Daoy (cell line): ENCODE measurements around the gene FNTB. TPM values are rescaled to one million over a fixed set of nuclear protein-coding genes. Genes with fewer than 3 reads are reported as not detected.
"Not testable (repeated sequence)": the region's sequence is repeated elsewhere in the genome, so short reads cannot be mapped to it uniquely, and the experiment has no call there.

Experiments
- DNase-seq: peaks from one replicate; pipeline ENCODE4 v3.0.0-alpha.2; 2015; ENCODE audit warnings: low read depth
- total RNA-seq: library from RNA; depleted of rRNA; stranded (reverse); fragments of >200 nt; shearing (Covaris generic); gene quantifications from 2 replicates; pipeline ENCODE4 v1.2.3, GENCODE V29; 2014

The FNTB gene
- total RNA-seq, 1 experiment from 2014 or later: 13.8 TPM

DNA sequence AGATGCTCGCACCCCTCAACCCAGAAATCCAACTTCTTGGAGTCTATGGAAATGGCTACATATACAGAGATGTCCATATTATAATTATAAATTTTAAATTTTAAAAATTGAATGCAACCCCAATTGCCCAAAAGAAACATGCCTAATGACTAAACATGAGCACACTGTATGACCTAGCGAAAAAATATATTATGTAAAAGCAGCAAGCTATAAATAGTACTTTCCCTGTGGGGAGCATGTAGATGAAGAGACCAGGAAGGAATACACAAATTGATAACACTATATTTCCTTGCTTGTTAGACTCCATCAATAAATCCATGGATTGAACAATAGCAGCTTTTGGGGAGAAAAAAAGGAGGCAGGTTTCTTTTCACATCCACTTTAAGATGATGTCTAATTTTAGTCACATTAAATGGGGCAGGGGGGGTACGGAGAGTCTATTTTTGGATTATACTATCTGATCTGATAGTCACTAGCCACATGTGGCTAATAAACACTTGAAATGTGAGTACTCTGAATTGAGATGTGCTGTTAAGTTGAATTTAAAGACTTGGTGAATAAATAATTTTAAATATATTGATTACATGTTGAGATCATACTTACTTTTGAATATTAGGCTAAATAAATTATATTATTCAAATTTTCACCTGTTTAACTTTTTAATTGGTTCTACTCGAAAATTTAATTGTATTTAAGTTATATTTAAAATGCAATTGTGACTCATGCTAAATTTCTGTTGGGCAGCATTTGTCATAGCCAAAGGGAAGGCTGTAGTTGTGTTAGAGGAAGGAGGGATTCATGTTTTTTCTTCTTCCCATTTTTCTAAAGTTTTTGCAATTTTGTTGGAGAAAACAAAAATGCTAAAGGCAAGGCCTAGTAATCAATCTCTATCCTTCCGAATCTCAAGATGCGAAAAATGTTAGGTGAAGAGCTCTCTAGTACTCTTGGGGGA lies 98.1 kb downstream of the FNTB start:
- no peak for DNase-seq

DNA sequence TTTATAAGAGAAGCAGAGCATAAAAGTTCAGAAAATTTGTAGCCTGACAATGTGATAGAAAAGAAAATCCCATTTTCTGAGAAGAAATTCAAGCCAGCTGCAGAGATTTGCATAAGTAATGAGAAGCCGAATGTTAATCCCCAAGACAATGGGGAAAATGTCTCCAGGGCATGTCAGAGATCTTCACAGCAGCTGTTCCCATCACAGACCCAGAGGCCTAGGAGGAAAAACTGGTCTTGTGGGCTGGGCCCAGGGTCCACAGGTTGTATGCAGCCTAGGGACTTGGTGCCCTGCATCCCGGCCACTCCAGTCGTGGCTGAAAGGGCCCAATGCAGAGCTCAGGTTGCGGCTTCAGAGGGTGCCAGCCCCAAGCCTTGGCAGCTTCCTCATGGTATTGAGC lies 100.0 kb downstream of the FNTB start:
- DNase-seq: not testable (repeated sequence)

DNA sequence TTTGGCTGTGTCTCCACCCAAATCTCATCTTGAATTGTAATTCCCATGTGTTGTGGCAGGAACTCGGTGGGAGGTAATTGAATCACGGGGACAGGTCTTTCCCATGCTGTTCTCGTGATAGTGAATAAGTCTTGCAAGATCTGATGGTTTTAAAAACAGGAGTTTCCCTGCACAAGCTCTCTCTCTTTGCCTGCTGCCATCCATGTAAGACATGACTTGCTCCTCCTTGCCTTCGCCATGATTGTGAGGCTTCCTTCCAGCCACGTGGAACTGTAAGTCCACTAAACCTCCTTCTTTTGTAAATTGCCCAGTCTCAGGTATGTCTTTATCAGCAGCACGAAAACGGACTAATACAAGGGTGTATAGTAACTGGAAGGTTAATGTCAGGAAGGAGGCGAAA lies 101.1 kb downstream of the FNTB start:
- DNase-seq: not testable (repeated sequence)

DNA sequence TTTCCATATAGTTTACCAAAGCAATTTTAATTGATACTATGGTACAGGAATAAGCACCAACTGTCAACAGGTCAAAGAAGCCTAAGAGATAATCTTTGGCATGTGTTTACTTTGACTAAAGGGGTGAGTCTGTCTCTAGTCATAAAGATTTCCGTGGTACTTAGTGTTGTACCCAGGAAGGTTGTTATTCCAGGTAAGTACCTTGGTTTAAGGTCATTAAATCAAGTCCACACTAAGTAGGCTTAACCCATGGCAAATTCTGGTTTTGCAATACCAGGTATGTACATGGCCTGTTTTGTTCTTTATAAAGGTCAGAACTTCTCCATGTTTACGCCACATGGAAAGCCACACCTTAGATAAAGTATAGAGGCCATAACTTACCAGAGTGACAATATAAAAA lies 105.7 kb downstream of the FNTB start:
- DNase-seq: no peak

DNA sequence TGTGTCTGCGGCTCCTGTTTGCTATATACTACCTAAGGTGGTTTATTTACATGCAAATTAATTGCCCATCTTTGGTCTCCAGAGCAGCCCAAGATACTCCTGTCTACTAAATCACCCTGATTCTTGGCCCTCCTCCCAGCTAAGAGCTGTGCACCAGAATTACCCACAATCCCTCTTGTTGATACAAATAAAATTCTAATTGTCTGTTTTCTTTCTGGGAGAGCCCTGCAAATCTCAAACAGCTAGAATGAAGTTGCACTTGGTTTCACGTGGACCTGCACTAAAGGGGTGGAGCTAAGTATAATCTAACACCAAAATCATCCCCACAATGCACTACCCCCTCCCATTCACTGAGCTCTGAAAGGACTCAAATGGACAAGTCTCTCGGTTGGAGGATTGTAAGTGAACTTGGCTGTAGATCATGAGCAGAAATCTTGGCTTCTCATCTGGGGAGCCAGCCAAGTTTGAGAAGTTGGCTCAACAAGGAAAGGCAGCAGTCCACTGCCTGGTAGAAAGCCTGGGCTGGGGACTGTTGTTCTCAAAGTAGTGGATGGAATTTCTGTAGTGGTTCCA lies 109.0 kb downstream of the FNTB start:
- no peak for DNase-seq

DNA sequence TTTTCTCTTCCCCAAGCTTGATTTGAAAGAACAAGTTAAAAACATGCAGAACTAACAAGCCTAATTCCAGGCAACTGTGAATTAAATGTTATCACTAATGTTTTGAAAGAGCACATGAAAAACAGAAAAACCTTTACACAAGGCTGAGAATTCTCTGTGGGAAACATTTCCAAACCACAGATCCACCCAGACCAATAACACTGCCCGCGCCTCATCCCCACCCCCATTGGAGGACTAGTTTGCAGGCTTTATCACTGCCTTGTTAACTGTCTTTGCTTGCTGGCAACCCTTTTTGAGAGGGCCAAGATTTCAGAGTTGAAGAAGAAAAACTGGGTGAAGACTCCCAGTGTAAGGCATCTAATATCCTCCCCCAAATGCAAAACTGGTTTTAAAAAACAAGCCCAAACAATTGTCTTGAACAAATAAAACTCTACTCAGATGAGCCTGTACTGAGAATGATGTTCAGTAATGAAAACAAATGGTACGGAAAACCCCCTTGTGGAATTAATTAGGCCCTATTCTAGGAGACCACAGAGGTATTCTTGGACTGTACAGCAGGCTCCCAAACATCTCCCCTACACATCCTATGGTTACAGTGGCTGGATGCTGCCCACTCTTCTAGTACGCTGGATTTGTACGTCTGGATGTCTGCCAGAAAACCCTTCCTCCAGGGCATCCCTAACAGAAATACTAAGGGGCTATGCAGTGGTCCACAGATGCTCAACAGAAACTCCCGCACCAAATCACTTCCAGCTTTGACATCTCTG lies 109.8 kb downstream of the FNTB start:
- DNase-seq: no peak

DNA sequence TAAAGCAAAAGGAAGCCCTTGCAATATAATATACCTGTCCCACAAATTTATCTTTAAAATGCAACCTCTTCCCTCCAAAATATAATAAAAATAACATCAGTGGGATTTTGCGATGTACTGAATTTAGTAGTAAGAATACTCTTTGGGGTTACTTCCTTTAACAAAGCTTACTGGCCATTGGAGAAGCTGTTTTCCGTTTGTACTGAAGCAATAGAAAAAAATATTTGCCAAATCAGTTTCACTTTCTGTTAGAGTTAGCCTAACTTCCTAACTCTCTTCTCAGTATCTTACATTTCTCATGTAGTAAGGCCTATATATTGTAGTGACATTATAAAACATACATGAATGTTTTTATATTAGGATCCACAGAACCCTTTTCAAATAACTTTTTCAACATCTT lies 111.9 kb downstream of the FNTB start:
- DNase-seq: no peak

DNA sequence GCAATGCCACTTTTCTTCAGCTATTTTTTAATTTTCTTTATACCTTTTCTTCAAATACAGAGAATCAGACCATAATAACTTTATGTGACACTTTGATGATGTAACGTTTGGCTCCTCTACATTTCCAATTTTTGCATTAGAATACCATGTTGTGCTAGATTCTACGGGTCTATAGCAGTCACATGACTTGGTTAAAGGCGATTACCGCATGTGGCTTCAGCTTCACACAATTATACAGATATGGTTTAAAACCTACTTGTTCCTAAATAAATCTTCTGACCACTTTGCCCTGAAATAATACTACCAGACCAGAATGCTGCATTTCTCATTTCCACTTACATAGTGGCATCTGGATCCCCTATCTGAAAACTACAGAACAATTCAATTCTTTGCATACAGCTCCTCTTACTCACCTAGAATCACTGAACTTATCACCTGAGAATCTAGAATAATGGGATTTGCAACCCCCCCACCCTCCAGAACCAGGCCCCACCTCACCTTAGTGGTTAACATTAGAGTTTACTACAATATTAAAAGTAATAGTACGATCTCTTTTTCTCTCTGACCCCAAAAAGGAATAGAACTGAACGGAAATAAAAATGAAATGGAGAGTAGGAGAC lies 114.3 kb downstream of the FNTB start:
- DNase-seq: no peak

DNA sequence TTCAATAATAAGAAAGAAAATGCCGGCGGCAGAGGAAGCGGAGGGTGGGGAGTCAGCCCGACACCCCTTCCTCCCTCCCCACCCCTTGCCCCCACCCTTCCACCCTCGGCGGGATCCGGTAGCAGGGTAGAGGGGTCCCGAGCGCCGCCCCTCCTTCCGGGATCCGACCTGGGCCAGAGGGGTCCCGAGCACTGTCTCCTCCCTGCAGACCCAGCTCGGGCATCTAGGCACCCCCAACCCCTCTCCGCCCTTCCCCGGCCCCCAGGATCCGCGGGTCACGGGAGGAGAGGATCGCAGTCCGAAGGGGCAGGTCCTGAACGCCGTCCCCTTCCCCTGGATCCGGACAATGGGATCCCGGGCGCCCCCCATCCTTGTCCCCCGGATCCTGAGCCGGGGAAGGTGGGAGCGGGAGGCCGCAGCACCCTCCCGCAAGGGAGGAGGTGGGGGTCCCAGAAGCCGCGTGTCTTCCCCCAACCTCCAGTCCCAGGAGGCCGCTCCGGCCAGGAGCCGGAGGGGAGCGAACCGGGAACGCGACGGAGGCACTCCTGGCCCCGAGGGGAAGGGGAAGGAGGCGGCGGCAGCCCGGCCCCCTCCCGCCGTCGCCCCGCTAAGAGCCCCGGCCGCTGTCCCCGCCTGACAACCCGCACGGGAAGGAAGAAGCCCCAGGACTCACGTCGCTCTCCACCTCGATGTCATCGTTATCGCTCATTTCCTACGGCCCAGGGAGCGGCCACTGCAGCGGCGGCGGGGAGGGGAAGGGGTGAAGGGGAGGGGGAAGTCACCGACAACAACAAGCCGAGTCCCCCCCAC lies 115.1 kb downstream of the FNTB start:
- peak; percentile 15 for DNase-seq

DNA sequence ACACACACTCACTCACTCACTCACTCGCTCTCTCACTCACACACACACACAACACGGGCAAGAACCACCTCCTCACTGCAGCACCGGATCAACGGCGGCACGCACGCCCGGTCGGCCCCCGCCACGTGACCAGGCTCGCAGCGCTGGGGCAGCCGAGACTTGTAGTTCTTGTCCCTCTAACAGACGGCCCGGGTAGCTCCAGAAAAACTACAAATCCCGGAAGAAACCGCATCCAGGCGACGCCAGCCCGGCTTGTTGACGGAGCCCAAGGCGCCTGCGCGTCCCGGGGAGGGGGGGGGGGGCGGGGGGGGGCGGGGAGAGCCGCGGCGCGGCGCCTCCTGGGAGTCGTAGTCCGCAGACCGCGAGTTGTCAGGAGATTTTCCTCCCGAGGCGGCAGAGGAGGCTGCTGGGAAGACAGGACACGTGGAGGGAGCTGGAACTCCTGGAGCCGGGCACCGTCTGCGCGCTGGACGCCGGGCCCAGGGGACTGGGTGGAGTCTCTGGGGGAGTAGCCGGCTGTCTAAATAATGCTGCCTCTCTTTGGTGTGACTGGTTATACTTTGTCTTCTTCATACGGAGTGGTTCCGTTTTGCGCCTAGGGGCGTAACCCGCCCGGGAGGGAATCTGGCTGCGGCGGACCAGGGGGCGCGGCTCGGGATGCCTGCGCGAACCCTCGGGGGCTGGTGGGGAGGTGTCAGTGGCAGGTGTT lies 115.9 kb downstream of the FNTB start, which contains the start of gene MAX:
Gene MAX, minus strand, starts transcription at position 77 of the 709 bp plus-strand sequence. CDS start 178 bp downstream, outside the sequence.
- DNase-seq: peak; percentile 99

DNA sequence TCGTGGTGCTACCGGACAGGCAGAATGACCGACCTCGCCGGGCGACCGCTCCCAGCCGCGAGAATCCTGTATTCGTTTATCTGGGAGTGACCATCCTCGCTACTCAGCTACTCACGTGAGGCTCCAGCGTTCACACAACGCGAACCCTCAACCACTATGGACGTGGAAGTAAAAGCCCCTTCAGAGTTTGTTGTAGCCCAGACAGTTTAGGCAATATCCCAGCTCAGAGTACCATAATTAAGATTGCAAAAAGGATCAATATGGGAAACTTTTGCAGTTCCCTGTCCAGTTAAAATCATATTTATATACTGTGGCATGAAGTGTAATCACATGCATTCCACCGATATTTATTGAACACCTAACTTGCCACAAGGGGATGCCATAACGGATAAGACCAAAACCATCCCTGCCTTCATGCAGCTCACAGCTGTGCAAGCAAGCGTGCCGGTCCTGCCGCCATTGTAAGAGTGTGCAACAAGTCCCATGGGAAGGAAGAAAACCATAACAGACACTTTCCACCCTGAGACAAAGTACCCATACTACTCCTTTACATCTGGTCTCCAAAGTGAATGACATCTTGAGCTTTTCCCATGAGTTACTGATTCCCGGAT lies 116.6 kb downstream of the FNTB start:
- peak; percentile 50 for DNase-seq

DNA sequence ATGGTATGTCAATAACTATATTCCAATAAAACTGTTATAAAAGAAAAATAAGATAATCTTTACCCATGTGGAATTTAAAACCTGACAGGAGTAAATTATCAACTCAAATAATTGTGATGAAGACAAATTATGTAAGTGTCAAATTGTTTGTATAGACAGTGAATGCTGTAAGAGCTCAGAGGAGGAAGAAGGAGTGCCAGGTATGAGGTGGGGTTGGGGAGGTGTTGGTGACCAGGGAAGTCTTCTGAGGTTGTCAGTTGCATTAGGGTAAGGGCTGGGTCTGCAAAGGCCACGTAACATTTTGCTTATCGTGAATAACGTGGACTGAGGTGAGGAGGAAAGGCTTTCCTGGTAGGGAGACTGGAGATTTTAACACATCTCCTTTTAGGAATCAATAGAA lies 118.1 kb downstream of the FNTB start:
- no peak for DNase-seq

DNA sequence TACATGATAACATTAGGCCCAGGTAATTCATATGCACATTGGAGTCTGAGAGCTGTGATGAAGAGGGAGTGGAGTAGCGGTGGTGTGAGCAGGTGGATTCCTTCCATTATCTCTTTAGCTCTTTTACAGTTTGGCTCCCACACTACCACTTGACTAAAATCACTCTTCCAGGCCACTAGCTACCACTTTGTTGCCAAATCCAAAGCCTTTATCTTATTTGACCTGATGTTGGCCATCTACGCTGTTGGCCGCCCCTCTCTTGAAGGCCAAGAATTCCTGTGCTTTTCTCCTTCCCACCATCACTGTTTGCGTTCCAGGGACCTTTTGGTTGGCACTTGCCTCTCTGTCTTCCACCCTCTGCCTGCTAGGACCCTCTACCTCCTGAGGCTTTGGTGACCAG lies 119.6 kb downstream of the FNTB start:
- DNase-seq: no peak

DNA sequence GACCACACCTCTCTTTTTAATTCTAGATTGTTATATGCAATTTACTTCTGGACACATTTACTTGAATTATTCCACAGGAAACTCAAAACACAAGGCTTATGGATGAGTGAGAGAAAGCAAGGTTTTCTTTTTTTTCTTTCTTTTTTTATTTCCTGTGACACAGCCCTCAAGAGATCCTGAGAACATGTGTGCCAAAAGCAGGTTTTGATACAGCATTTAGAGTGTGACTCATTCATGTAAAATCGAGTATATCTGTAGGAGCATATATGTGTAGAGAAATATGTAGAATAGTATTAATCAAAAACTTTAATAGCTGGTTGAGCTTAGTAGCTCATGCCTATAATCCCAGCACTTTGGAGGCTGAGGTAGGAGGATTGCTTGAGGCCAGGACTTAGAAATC lies 120.0 kb downstream of the FNTB start:
- DNase-seq: no peak

DNA sequence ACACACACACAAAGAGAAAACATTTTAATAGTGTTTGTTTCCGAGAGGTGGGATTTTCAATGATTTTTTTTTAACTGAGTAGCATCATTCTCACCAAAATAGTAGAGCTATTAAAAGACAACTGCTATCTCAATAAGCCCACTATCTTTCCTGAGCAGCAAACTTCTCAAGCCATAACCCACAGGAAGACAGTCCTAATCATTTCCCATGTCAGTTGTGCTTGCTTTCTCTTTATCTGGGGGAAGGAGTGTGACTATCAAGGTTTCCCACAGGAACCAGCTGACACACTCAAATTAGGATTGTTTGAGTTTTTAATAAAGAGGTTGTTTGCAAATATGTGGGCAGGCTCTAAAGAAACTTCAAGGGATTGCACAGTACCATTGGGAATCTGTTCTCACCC lies 120.5 kb downstream of the FNTB start:
- no peak for DNase-seq

DNA sequence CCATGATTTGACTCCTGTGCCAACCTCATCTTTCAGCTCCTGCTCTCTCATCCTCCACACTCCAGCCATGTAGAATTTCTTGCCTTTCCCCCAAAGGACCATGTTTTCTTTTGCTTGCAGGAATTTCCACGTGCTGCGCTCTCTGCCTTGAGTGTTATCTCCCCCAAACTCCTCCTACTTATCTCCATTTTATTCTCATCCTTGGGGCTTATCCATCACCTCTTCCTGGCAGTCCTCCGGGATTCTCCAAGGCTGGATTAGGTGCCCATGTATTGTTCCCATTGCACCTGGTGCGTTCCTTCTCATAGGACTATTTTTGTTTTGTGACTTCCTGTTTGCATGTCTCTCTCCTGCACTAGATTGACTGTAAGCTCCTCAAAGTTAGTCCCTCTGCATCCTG lies 122.7 kb downstream of the FNTB start:
- DNase-seq: no peak

DNA sequence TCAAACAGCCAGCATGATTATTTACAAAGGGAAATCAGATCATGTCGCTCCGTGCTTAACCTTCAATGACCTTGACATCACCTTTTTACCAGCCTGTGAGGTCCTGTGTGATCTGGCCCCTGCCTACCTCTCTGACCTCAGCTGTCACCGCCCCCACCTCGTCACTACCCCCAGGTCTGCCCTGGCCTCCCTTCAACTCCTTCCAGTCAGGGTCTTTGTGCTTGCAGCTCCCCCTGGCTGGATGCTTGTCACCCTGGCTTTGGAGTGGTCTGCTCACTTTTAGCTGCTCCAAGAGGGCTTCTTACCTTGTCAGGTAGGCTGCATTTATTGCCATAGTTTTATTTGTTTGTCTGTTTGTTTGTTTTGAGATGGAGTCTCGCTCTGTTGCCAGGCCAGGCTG lies 123.8 kb downstream of the FNTB start:
- no peak for DNase-seq
